ENCODE results near the gene TBX2. TPM values are rescaled to one million over a fixed set of nuclear protein-coding genes. Genes with fewer than 3 reads are reported as not detected.

Gene TBX2
- total RNA-seq, 1 donor from 2014 or later: 24.6 TPM

- DNase-seq (ENCODE audit: low spot score): no peak
Measured at GRCh38 chr17:61453566-61454380, 54.1 kb downstream of the TBX2 start.

GRCh38 chr17:61454381-61455323, 55.0 kb downstream of the TBX2 start:
- peak; percentile 64 for DNase-seq (ENCODE audit: low spot score)

GRCh38 chr17:61455324-61456060, 55.8 kb downstream of the TBX2 start:
- DNase-seq (ENCODE audit: low spot score): no peak

GRCh38 chr17:61456061-61456681, 56.5 kb downstream of the TBX2 start:
- DNase-seq (ENCODE audit: low spot score): no peak

- no peak for DNase-seq (ENCODE audit: low spot score)
Measured at GRCh38 chr17:61456688-61457225, 57.1 kb downstream of the TBX2 start.

- no peak for DNase-seq (ENCODE audit: low spot score)
Measured at GRCh38 chr17:61457226-61457983, 57.8 kb downstream of the TBX2 start.

GRCh38 chr17:61458000-61458399, 58.4 kb downstream of the TBX2 start:
- no peak for DNase-seq (ENCODE audit: low spot score)

- DNase-seq (ENCODE audit: low spot score): no peak
Measured at GRCh38 chr17:61458421-61459141, 58.9 kb downstream of the TBX2 start.

Other genes starting within 250 kb of the TBX2 start
- gene TBX4, start 52.6 kb downstream of the TBX2 start, total RNA-seq (ENCODE audit: insufficient read depth, low replicate concordance): 23.4 TPM
- gene NACA2, start 191.4 kb downstream of the TBX2 start, total RNA-seq (ENCODE audit: insufficient read depth, low replicate concordance): not detected

All from umbilical cord (tissue), 2 donors.